HCT116 (cell line): Measurements from ENCODE around the gene SMIM12. TPM values are rescaled to one million over a fixed set of nuclear protein-coding genes. Genes with fewer than 3 reads are reported as not detected.

Experiments used
- ATAC-seq: fragments of 200-7000 bp; cut with Tn5 transposase; 2 replicates; pipeline ENCODE4 v1.9.1; 2020; ENCODE audit warnings: mild to moderate bottlenecking, moderate library complexity
- BruUV-seq: library from RNA; stranded (reverse); fragments of 400-500 nt; replicated peaks from 2 replicates; lab custom pipeline; 2021; lab: Mats Ljungman, UMichigan
- CTCF ChIA-PET: fragments of 300-600 bp; sonication (Branson Sonifier 250); formaldehyde crosslinking; loops from one replicate; lab custom pipeline; 2021; ENCODE audit warnings: antibody characterized with exemption; lab: Charles Lee
- POLR2A ChIA-PET: fragments of 300-600, 350-600 bp; sonication (Branson Sonifier 250); formaldehyde crosslinking; loops from one replicate; lab custom pipeline; 2021; ENCODE audit warnings: antibody characterized with exemption; lab: Charles Lee
- RAD21 ChIA-PET, 2 experiments: fragments of 300-600 bp; sonication (Branson Sonifier 250); formaldehyde crosslinking; loops; one replicate each; lab custom pipeline; 2023; ENCODE audit warnings: low total read pairs in 2 of 2; ENCODE audit not compliant: uncharacterized antibody in 2 of 2, unreplicated experiment in 2 of 2, low non-redundant PET in 1 of 2; lab: Charles Lee
- DNase-seq: peaks from one replicate; pipeline ENCODE4 v3.0.0-alpha.2; 2010; ENCODE audit warnings: low read depth, low spot score
- H2AFZ ChIP-seq: fragments of 200-600 bp; shearing (Covaris generic), sonication (generic); 2 replicates; pipeline ENCODE4 v1.6.1; 2017; ENCODE audit warnings: low read depth, mixed run types, mixed read lengths, antibody characterized with exemption, low read length; ENCODE audit not compliant: poor library complexity, severe bottlenecking
- H3K27ac ChIP-seq: 2 replicates; pipeline ENCODE4 v1.5.1; 2012; ENCODE audit warnings: low read depth, low read length
- H3K27me3 ChIP-seq: fragments of 200-600 bp; sonication (generic); 2 replicates; pipeline ENCODE4 v1.6.1; 2016; ENCODE audit warnings: mixed run types, low read length, mixed read lengths; ENCODE audit not compliant: insufficient read depth
- H3K36me3 ChIP-seq, 2 experiments: fragments of 200-500 bp in 1 of 2; fragments of 200-600 bp in 1 of 2; sonication (Bioruptor generic) in 1 of 2; sonication (generic) in 1 of 2; 2 replicates each; pipeline versions ENCODE4 v1.5.1 to v1.6.1; 2014 to 2016; ENCODE audit warnings: low read length in 2 of 2, inconsistent platforms in 1 of 2, mixed read lengths in 1 of 2, mixed run types in 1 of 2; ENCODE audit not compliant: insufficient read depth in 2 of 2, control insufficient read depth in 1 of 2
- H3K4me1 ChIP-seq, 2 experiments: fragments of 200-600 bp in 1 of 2; sonication (generic) in 1 of 2; 2 replicates each; pipeline versions ENCODE4 v1.5.1 to v1.6.1; 2012 to 2017; ENCODE audit warnings: low read length in 2 of 2, inconsistent platforms in 1 of 2, mild to moderate bottlenecking in 1 of 2, mixed read lengths in 1 of 2, mixed run types in 1 of 2, moderate library complexity in 1 of 2; ENCODE audit not compliant: insufficient read depth in 2 of 2, control insufficient read depth in 1 of 2
- H3K4me2 ChIP-seq: fragments of 200-600 bp; sonication (generic); 2 replicates; pipeline ENCODE4 v1.6.1; 2017; ENCODE audit warnings: mixed run types, low read length, mixed read lengths
- H3K4me3 ChIP-seq, 2 experiments: fragments of 200-600 bp in 1 of 2; sonication (generic) in 1 of 2; replicated peaks in 1 of 2; 2 replicates each; pipeline ENCODE4 v1.5.1; 2011 to 2016; ENCODE audit warnings: low read length in 2 of 2, control low read depth in 1 of 2, low read depth in 1 of 2, mild to moderate bottlenecking in 1 of 2, mixed read lengths in 1 of 2, mixed run types in 1 of 2
- H3K79me2 ChIP-seq: fragments of 200-600 bp; sonication (generic); 2 replicates; pipeline ENCODE4 v1.6.1; 2017; ENCODE audit warnings: mild to moderate bottlenecking, mixed run types, low read length, moderate library complexity, mixed read lengths; ENCODE audit not compliant: insufficient read depth
- H3K9ac ChIP-seq: fragments of 200-600 bp; sonication (generic); 2 replicates; pipeline ENCODE4 v1.6.1; 2016; ENCODE audit warnings: low read length, mixed read lengths
- H3K9me2 ChIP-seq: fragments of 200-600 bp; sonication (generic), shearing (Covaris generic); 2 replicates; pipeline ENCODE4 v1.6.1; 2017; ENCODE audit warnings: mixed run types, mild to moderate bottlenecking, moderate library complexity; ENCODE audit not compliant: insufficient read depth
- H3K9me3 ChIP-seq, 2 experiments: fragments of 200-500 bp in 1 of 2; fragments of 200-600 bp in 1 of 2; sonication (Bioruptor generic) in 1 of 2; sonication (generic) in 1 of 2; 2 replicates each; pipeline ENCODE4 v1.6.1; 2014 to 2017; ENCODE audit warnings: low read length in 2 of 2, mixed read lengths in 2 of 2, inconsistent platforms in 1 of 2, low read depth in 1 of 2, mild to moderate bottlenecking in 1 of 2, mixed run types in 1 of 2, moderate library complexity in 1 of 2; ENCODE audit not compliant: control insufficient read depth in 1 of 2, insufficient read depth in 1 of 2
- H4K20me1 ChIP-seq: fragments of 200-600 bp; sonication (generic), shearing (Covaris generic); 2 replicates; pipeline ENCODE4 v1.6.1; 2017; ENCODE audit warnings: mixed run types, mild to moderate bottlenecking, moderate library complexity; ENCODE audit not compliant: insufficient read depth
- ATF3 ChIP-seq: IDR thresholded peaks from 2 replicates; pipeline ENCODE4 v1.6.1; 2012
- CBX3 ChIP-seq: IDR thresholded peaks from 2 replicates; pipeline ENCODE4 v1.6.1; 2012; ENCODE audit warnings: low read depth
- CTCF ChIP-seq, 3 experiments: fragments of 200-600 bp in 1 of 3; sonication (generic) in 1 of 3; IDR thresholded peaks in 2 of 3; conservative IDR thresholded peaks in 1 of 3; 2 replicates each; pipeline ENCODE4 v1.5.1; 2012 to 2017; ENCODE audit warnings: low read depth in 2 of 3, low read length in 2 of 3, antibody characterized with exemption in 1 of 3, borderline replicate concordance in 1 of 3, control low read depth in 1 of 3, mild to moderate bottlenecking in 1 of 3, mixed read lengths in 1 of 3, mixed run types in 1 of 3, moderate library complexity in 1 of 3; ENCODE audit not compliant: insufficient read depth in 1 of 3
- ELF1 ChIP-seq: IDR thresholded peaks from 2 replicates; pipeline ENCODE4 v1.6.1; 2012; ENCODE audit warnings: low read depth, borderline replicate concordance
- EZH2 ChIP-seq: fragments of 200-600 bp; sonication (generic); IDR thresholded peaks from 2 replicates; pipeline ENCODE4 v1.6.1; 2017; ENCODE audit warnings: antibody characterized with exemption, mixed run types
- FOSL1 ChIP-seq: IDR thresholded peaks from 2 replicates; pipeline ENCODE4 v1.6.1; 2012; ENCODE audit warnings: low read depth
- JUND ChIP-seq: IDR thresholded peaks from 2 replicates; pipeline ENCODE4 v1.6.1; 2012
- MAX ChIP-seq: IDR thresholded peaks from 2 replicates; pipeline ENCODE4 v1.6.1; 2012
- POLR2A ChIP-seq: IDR thresholded peaks from 2 replicates; pipeline ENCODE4 v1.7.0; 2011; ENCODE audit warnings: borderline replicate concordance; ENCODE audit not compliant: insufficient read depth, insufficient read length; ENCODE audit errors: extremely low read depth
- RAD21 ChIP-seq: IDR thresholded peaks from 2 replicates; pipeline ENCODE4 v1.6.1; 2012; ENCODE audit warnings: low read depth, mild to moderate bottlenecking
- REST ChIP-seq: IDR thresholded peaks from 2 replicates; pipeline ENCODE4 v1.6.1; 2012; ENCODE audit warnings: low read depth
- SIN3A ChIP-seq: IDR thresholded peaks from 2 replicates; pipeline ENCODE4 v1.6.1; 2012; ENCODE audit warnings: low read depth
- SP1 ChIP-seq: IDR thresholded peaks from 2 replicates; pipeline ENCODE4 v1.6.1; 2012; ENCODE audit warnings: low read depth
- SRF ChIP-seq: IDR thresholded peaks from 2 replicates; pipeline ENCODE4 v1.6.1; 2012; ENCODE audit warnings: low read depth
- TCF7L2 ChIP-seq: IDR thresholded peaks from 2 replicates; pipeline ENCODE4 v1.7.0; 2011; ENCODE audit warnings: borderline replicate concordance, inconsistent platforms; ENCODE audit not compliant: insufficient read depth, insufficient read length; ENCODE audit errors: extremely low read depth
- YY1 ChIP-seq: IDR thresholded peaks from 2 replicates; pipeline ENCODE4 v1.6.1; 2011; ENCODE audit warnings: low read length, low read depth, moderate library complexity, mild to moderate bottlenecking; ENCODE audit not compliant: insufficient replicate concordance; ENCODE audit errors: extremely low read depth
- ZFX ChIP-seq: fragments of 450-650 bp; IDR thresholded peaks from 2 replicates; pipeline ENCODE4 v1.6.1; 2017
- ZNF274 ChIP-seq: fragments of 200-500 bp; sonication (Bioruptor generic); IDR thresholded peaks from 2 replicates; pipeline ENCODE4 v1.6.1; 2014; ENCODE audit warnings: mild to moderate bottlenecking, low read depth, low read length, inconsistent platforms
- intact Hi-C: fragments of 100-400 bp; cut with micrococcal nuclease; formaldehyde crosslinking; loops from 2 replicates; pipeline ENCODE4 v1.10.0; 2022
- total RNA-seq: library from RNA; stranded (reverse); gene quantifications from one replicate; pipeline ENCODE4 v1.2.1, GENCODE V29; 2021; ENCODE audit not compliant: unreplicated experiment
- TF ChIP-seq, protein P1 (sequence below): IDR thresholded peaks from 2 replicates; pipeline ENCODE4 v1.6.1; 2011; ENCODE audit warnings: mild to moderate bottlenecking, low read length, moderate library complexity; ENCODE audit not compliant: insufficient replicate concordance; ENCODE audit errors: extremely low read depth

SMIM12 gene
- total RNA-seq, 1 experiment from 2014 or later: 31.3 TPM

DNA sequence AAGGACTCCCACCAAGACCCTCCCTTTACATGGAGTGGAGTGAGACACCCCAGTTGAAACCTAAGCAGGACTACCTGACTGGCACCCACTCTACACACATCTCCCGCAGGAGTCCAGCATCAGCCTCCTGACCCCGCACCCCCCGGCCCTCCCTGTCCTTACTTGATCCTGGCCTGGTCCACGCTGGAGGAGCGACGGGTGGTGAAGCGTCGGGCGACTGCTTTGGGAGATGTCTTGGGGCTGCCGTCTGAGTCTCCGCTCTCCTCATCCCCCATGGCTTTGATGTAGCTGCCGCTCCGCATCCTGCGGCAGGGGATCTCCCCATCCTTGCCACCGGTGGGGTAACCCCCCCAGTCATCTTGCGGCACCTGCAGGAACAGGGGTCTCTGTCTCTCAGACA is 40.4 kb upstream of the SMIM12 start:
- H3K4me2 ChIP-seq: no peak overlapping the region
- no peaks in the 10 kb centered on the region for H3K79me2 ChIP-seq
- H3K36me3 ChIP-seq: no peaks in the 10 kb centered on the region
- no peaks in the 10 kb centered on the region for H3K9me3 ChIP-seq
- no peak overlapping the region for H3K27ac ChIP-seq
- no peaks in the 10 kb centered on the region for H3K9me2 ChIP-seq
- ChIA-PET CTCF (no interaction called here), RAD21 (no interaction called here), POLR2A (no interaction called here)
- H3K9ac ChIP-seq: no peak overlapping the region
- peaks cover 34% of the 10 kb centered on the region for H3K27me3 ChIP-seq
- DNase-seq (no peak), ATAC-seq (no peak)
- intact Hi-C loops: no loop called here
- H3K4me1 ChIP-seq: no peaks in the 10 kb centered on the region
- H3K4me3 ChIP-seq: no peak overlapping the region
- TF ChIP-seq SRF (no peak), RAD21 (no peak), TCF7L2 (no peak), REST (no peak), ATF3 (no peak), FOSL1 (no peak), EZH2 (no peak), CTCF (IDR thresholded peaks at IDR 0.05 in 2 of 3, conservative IDR thresholded peaks at IDR 0.05 in 1 of 3; ENCODE audit: borderline replicate concordance in 1 of 3, insufficient read depth in 1 of 3, low read depth in 2 of 3, low read length in 2 of 3) (no peak), SP1 (no peak), SIN3A (no peak), ELF1 (no peak), ZFX (no peak), JUND (no peak), CBX3 (no peak), MAX (no peak), YY1 (no peak), POLR2A (no peak), ZNF274 (no peak)
- TF ChIP-seq, protein P1, sequence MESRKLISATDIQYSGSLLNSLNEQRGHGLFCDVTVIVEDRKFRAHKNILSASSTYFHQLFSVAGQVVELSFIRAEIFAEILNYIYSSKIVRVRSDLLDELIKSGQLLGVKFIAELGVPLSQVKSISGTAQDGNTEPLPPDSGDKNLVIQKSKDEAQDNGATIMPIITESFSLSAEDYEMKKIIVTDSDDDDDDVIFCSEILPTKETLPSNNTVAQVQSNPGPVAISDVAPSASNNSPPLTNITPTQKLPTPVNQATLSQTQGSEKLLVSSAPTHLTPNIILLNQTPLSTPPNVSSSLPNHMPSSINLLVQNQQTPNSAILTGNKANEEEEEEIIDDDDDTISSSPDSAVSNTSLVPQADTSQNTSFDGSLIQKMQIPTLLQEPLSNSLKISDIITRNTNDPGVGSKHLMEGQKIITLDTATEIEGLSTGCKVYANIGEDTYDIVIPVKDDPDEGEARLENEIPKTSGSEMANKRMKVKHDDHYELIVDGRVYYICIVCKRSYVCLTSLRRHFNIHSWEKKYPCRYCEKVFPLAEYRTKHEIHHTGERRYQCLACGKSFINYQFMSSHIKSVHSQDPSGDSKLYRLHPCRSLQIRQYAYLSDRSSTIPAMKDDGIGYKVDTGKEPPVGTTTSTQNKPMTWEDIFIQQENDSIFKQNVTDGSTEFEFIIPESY: no peak
- BruUV-seq: no TSS peak
- H4K20me1 ChIP-seq: no peaks in the 10 kb centered on the region
- H2AFZ ChIP-seq: no peak overlapping the region
